K562 (cell line): ENCODE measurements around the gene KAT2B. TPM values are rescaled to one million over a fixed set of nuclear protein-coding genes. Genes with fewer than 3 reads are reported as not detected.

ENCODE experiments used
- ATAC-seq: fragments of 200-7000 bp; cut with Tn5 transposase; 3 replicates; pipeline ENCODE4 v1.9.1; 2020; ENCODE audit warnings: moderate library complexity
- BruUV-seq: library from RNA; stranded (reverse); fragments of 400-500 nt; replicated peaks from 2 replicates; lab custom pipeline; 2021; lab: Mats Ljungman, UMichigan
- CTCF ChIA-PET: fragments of 300-600 bp; formaldehyde crosslinking; extraction: SDS; loops from one replicate; lab custom pipeline; 2021; ENCODE audit warnings: low intra/inter-chr PET ratio; lab: Yijun Ruan, JAX
- POLR2A ChIA-PET: fragments of 300-600, 350-650 bp; sonication (Branson Sonifier 250); formaldehyde crosslinking; extraction: SDS; loops from one replicate; lab custom pipeline; 2021; ENCODE audit warnings: antibody characterized with exemption, inconsistent platforms; lab: Yijun Ruan, JAX
- DNase-seq, 4 experiments: peaks; one replicate each; pipeline versions ENCODE4 v3.0.0 to v3.0.0-alpha.2; 2011 to 2018; ENCODE audit warnings: low spot score in 3 of 4, mixed read lengths in 3 of 4; ENCODE audit errors: extremely low read depth in 1 of 4
- FAIRE-seq: peaks from 2 replicates; lab custom pipeline; 2011; peaks lifted over from hg19 to GRCh38; lab: Jason Lieb, UNC
- H2AFZ ChIP-seq: 2 replicates; pipeline ENCODE4 v1.6.0; 2011; ENCODE audit warnings: low read depth, low read length, control low read depth, inconsistent platforms
- H3K27ac ChIP-seq: fragments of 200-600 bp; 3 replicates; pipeline ENCODE4 v1.8.0; 2011; ENCODE audit warnings: low read depth, mild to moderate bottlenecking, control low read depth, inconsistent platforms, low read length, moderate library complexity, mixed read lengths; ENCODE audit errors: extremely low read depth
- H3K27me3 ChIP-seq, 2 experiments: fragments of 300-600 bp in 1 of 2; 2 replicates in 1 of 2; 3 replicates in 1 of 2; pipeline versions ENCODE4 v1.6.0 to v1.8.0; 2011; ENCODE audit warnings: inconsistent platforms in 2 of 2, low read length in 2 of 2, mild to moderate bottlenecking in 1 of 2, mixed read lengths in 1 of 2, moderate library complexity in 1 of 2; ENCODE audit not compliant: control insufficient read depth in 2 of 2, insufficient read depth in 2 of 2
- H3K36me3 ChIP-seq: fragments of 300-600 bp; 3 replicates; pipeline ENCODE4 v1.8.0; 2011; ENCODE audit warnings: mild to moderate bottlenecking, low read length, inconsistent platforms; ENCODE audit not compliant: control insufficient read depth, insufficient read depth
- H3K4me1 ChIP-seq, 2 experiments: fragments of 200-600 bp in 1 of 2; replicated peaks in 1 of 2; 2 replicates in 1 of 2; 3 replicates in 1 of 2; pipeline versions ENCODE4 v1.5.1 to v1.8.0; 2011; ENCODE audit warnings: inconsistent platforms in 2 of 2, low read length in 2 of 2, mild to moderate bottlenecking in 1 of 2, mixed read lengths in 1 of 2, moderate library complexity in 1 of 2; ENCODE audit not compliant: control insufficient read depth in 2 of 2, insufficient read depth in 2 of 2
- H3K4me2 ChIP-seq: 2 replicates; pipeline ENCODE4 v1.6.1; 2011; ENCODE audit warnings: low read length, control low read depth, inconsistent platforms, mixed read lengths; ENCODE audit not compliant: insufficient read depth
- H3K4me3 ChIP-seq: fragments of 200-600 bp; sonication (generic), shearing (Covaris generic); 2 replicates; pipeline ENCODE4 v1.5.1; 2016; ENCODE audit warnings: control low read depth, inconsistent platforms
- H3K79me2 ChIP-seq: fragments of 200-600 bp; 3 replicates; pipeline ENCODE4 v1.8.0; 2011; ENCODE audit warnings: low read length, inconsistent platforms; ENCODE audit not compliant: control insufficient read depth, insufficient read depth
- H3K9ac ChIP-seq, 2 experiments: 2 replicates each; pipeline versions ENCODE4 v1.6.0 to v1.6.1; 2011; ENCODE audit warnings: low read depth in 2 of 2, low read length in 2 of 2, control low read depth in 1 of 2, inconsistent platforms in 1 of 2, mild to moderate bottlenecking in 1 of 2, mixed read lengths in 1 of 2; ENCODE audit not compliant: insufficient read depth in 1 of 2
- H3K9me1 ChIP-seq: one replicate; pipeline ENCODE4 v1.6.0; 2011; ENCODE audit warnings: inconsistent platforms, mild to moderate bottlenecking, low read length, moderate library complexity; ENCODE audit not compliant: control insufficient read depth, insufficient read depth
- H3K9me3 ChIP-seq: replicated peaks from 2 replicates; pipeline ENCODE4 v1.5.1; 2011; ENCODE audit warnings: low read depth, low read length, inconsistent platforms; ENCODE audit not compliant: control insufficient read depth, insufficient read depth
- H4K20me1 ChIP-seq: replicated peaks from 2 replicates; pipeline ENCODE4 v1.6.1; 2011; ENCODE audit warnings: low read length, inconsistent platforms, mixed read lengths; ENCODE audit not compliant: control insufficient read depth, insufficient read depth
- GTF3C2 ChIP-seq: IDR thresholded peaks from 3 replicates; pipeline ENCODE4 v1.6.1; 2011; ENCODE audit warnings: borderline replicate concordance, mild to moderate bottlenecking, moderate library complexity; ENCODE audit not compliant: insufficient read length; ENCODE audit errors: extremely low read depth
- HDAC6 ChIP-seq: IDR thresholded peaks from 2 replicates; pipeline ENCODE4 v1.6.1; 2012; ENCODE audit warnings: low read depth, mild to moderate bottlenecking, control low read depth, inconsistent platforms, low read length, moderate library complexity
- MCM7 ChIP-seq, 2 experiments: fragments of 450-650 bp; IDR thresholded peaks; 2 replicates each; pipeline ENCODE4 v1.6.1; 2016 to 2018
- SPI1 ChIP-seq: IDR thresholded peaks from 2 replicates; pipeline ENCODE4 v1.6.1; 2011; ENCODE audit warnings: low read depth, low read length, control low read depth, borderline replicate concordance
- WGBS: fragments of 100-300 bp; shearing (Covaris generic); methylation state at CpG from one replicate; pipeline ENCODE4 v1.1.6; 2016; ENCODE audit warnings: low coverage, mixed read lengths; ENCODE audit not compliant: insufficient coverage; ENCODE audit errors: missing lambda C conversion rate; 5-methylcytosine and 5-hydroxymethylcytosine counted together
- in situ Hi-C: fragments of 300-500 bp; cut with MboI; formaldehyde crosslinking; loops from 4 replicates; pipeline ENCODE4 v1.15.0; 2018; ENCODE audit warnings: inconsistent platforms, mixed read lengths
- intact Hi-C: fragments of 100-400 bp; cut with micrococcal nuclease; formaldehyde crosslinking; loops from 2 replicates; pipeline ENCODE4 v1.14.2; 2022
- polyA plus RNA-seq, 8 experiments: library from polyadenylated mRNA; depleted of rRNA in 4 of 8; stranded (reverse) in 5 of 8; unstranded in 3 of 8; fragments of >200 nt; fragmentation: Nextera tagmentation in 2 of 8; fragmentation: Illumina TruSeq in 1 of 8; extraction: Ambion mirVana in 2 of 8; extraction: Trizol in 1 of 8; gene quantifications; 2 replicates each; pipeline versions ENCODE4 v1.2.1 to v1.2.3, GENCODE V29; 2011 to 2014; ENCODE audit warnings: inconsistent platforms in 1 of 8, missing spikeins in 1 of 8
- total RNA-seq, 7 experiments: library from RNA; depleted of rRNA in 6 of 7; stranded (reverse); fragments of >200 nt in 6 of 7; fragmentation: Illumina TruSeq in 2 of 7; extraction: Trizol in 2 of 7; gene quantifications; 2 replicates each; pipeline versions ENCODE4 v1.2.1 to v1.2.3, GENCODE V29; 2011 to 2021; ENCODE audit warnings: low replicate concordance in 1 of 7

The KAT2B gene
- total and polyA plus RNA-seq, 9 of the 15 experiments (the other 6 are each of a cell fraction or from before 2014, with no cell fraction given) = 3.3 to 14.9 (median 12.2) TPM

DNA sequence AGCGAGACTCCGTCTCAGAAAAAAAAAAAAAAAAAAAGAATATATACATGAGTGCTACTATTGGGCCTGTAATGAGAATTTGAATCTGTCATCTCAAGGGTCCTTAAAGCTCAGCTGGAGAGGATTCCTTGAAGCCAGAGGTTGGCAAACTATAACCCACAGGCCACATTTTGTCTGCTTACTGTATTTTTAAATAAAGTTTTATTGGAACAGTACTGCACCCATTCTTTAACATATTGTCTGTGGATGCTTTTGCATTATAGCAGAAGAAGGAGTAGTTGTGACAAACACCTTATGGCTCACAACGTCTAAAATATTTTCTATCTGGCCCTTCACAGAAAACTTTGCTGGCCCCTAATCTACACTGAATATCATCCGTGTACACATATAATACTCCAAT lies 85.0 kb downstream of the KAT2B start (continued):
- no peak for TF ChIP-seq GTF3C2
- no peak for TF ChIP-seq MCM7 (IDR thresholded peaks at IDR 0.05)

GRCh38 chr3:20125897-20126296 lies 85.7 kb downstream of the KAT2B start:
- no peak overlapping the region for H3K27ac ChIP-seq
- H3K36me3 ChIP-seq = peaks cover 25% of the 10 kb centered on the region
- no peaks in the 10 kb centered on the region for H3K9me1 ChIP-seq
- H3K4me3 ChIP-seq = no peak overlapping the region
- ATAC-seq = no peak
- intact Hi-C loops = no loop called here
- no peak overlapping the region for H3K4me2 ChIP-seq
- CTCF ChIA-PET = no interaction called here
- no peaks in the 10 kb centered on the region for H3K4me1 ChIP-seq
- TF ChIP-seq HDAC6 = no peak
- TF ChIP-seq SPI1 = peak; percentile 35; the same call in 1 of the 2 replicates
- WGBS = 72% methylated on average over 10 of the region's 10 CpGs
- H3K79me2 ChIP-seq = no peaks in the 10 kb centered on the region
- no peak for FAIRE-seq
- BruUV-seq = no TSS peak
- no peak overlapping the region for H2AFZ ChIP-seq
- POLR2A ChIA-PET = no interaction called here
- no peaks in the 10 kb centered on the region for H3K9me3 ChIP-seq
- DNase-seq = no peak
- in situ Hi-C loops = no loop called here
- no peak overlapping the region for H3K9ac ChIP-seq
- no peaks in the 10 kb centered on the region for H4K20me1 ChIP-seq
- H3K27me3 ChIP-seq = no peaks in the 10 kb centered on the region
